H1 (cell line): ENCODE results near the gene NEURL1. TPM values are rescaled to one million over a fixed set of nuclear protein-coding genes. Genes with fewer than 3 reads are reported as not detected.

Source experiments
- CTCF ChIA-PET: fragments of 300-600 bp; sonication (Branson Sonifier 250); formaldehyde crosslinking; loops from one replicate; lab custom pipeline; 2021; ENCODE audit not compliant: partially characterized antibody; lab: Charles Lee
- POLR2A ChIA-PET: fragments of 300-600 bp; sonication (Branson Sonifier 250); formaldehyde crosslinking; loops from one replicate; lab custom pipeline; 2021; ENCODE audit warnings: inconsistent platforms; ENCODE audit not compliant: partially characterized antibody; lab: Charles Lee
- DNase-seq, 2 experiments: peaks; one replicate each; pipeline versions ENCODE4 v3.0.0 to v3.0.0-alpha.2; 2010 to 2022; ENCODE audit warnings: low spot score in 2 of 2, low read depth in 1 of 2, mixed read lengths in 1 of 2
- FAIRE-seq: peaks from 2 replicates; lab custom pipeline; 2011; peaks lifted over from hg19 to GRCh38; lab: Jason Lieb, UNC
- H2AFZ ChIP-seq: 2 replicates; pipeline ENCODE4 v1.8.1; 2012; ENCODE audit warnings: low read length, inconsistent platforms
- H2AK5ac ChIP-seq: 2 replicates; pipeline ENCODE4 v1.6.1; 2013; ENCODE audit warnings: low read depth, low read length
- H2BK120ac ChIP-seq: replicated peaks from 2 replicates; pipeline ENCODE3; 2013; ENCODE audit warnings: low read depth, low read length, inconsistent platforms
- H2BK12ac ChIP-seq: 2 replicates; pipeline ENCODE4 v1.6.1; 2013; ENCODE audit warnings: low read depth, low read length
- H2BK15ac ChIP-seq: 2 replicates; pipeline ENCODE4 v1.6.1; 2013; ENCODE audit warnings: low read length
- H2BK20ac ChIP-seq: 2 replicates; pipeline ENCODE4 v1.6.1; 2013; ENCODE audit warnings: low read length
- H2BK5ac ChIP-seq: 2 replicates; pipeline ENCODE4 v1.6.1; 2013; ENCODE audit warnings: low read depth, low read length
- H3K14ac ChIP-seq: 2 replicates; pipeline ENCODE4 v1.6.1; 2013; ENCODE audit warnings: inconsistent platforms; ENCODE audit not compliant: insufficient read length
- H3K18ac ChIP-seq: 2 replicates; pipeline ENCODE4 v1.6.1; 2013; ENCODE audit warnings: low read length; ENCODE audit errors: extremely low read depth
- H3K23ac ChIP-seq: 2 replicates; pipeline ENCODE4 v1.6.1; 2013; ENCODE audit warnings: inconsistent platforms; ENCODE audit not compliant: insufficient read length
- H3K23me2 ChIP-seq: 2 replicates; pipeline ENCODE4 v1.6.1; 2013; ENCODE audit warnings: low read depth, low read length
- H3K27ac ChIP-seq: 2 replicates; pipeline ENCODE4 v1.6.1; 2011; ENCODE audit warnings: low read depth, low read length, inconsistent platforms
- H3K27me3 ChIP-seq, 4 experiments: replicated peaks in 1 of 4; 1 replicate in 1 of 4; 2 replicates in 3 of 4; pipeline versions ENCODE4 v1.6.1 to v1.8.1; 2011 to 2013; ENCODE audit warnings: low read length in 3 of 4, mild to moderate bottlenecking in 3 of 4, inconsistent platforms in 2 of 4, mixed read lengths in 2 of 4, moderate library complexity in 1 of 4; ENCODE audit not compliant: control insufficient read depth in 3 of 4, insufficient read depth in 3 of 4; ENCODE audit errors: extremely low read depth in 1 of 4
- H3K36me3 ChIP-seq, 4 experiments: 2 replicates each; pipeline versions ENCODE4 v1.6.1 to v1.8.1; 2011 to 2013; ENCODE audit warnings: mild to moderate bottlenecking in 4 of 4, low read length in 3 of 4, moderate library complexity in 2 of 4, control low read depth in 1 of 4, inconsistent platforms in 1 of 4; ENCODE audit not compliant: insufficient read depth in 4 of 4, control insufficient read depth in 2 of 4
- H3K4ac ChIP-seq: replicated peaks from 2 replicates; pipeline ENCODE3; 2013; ENCODE audit warnings: low read length, low read depth, mixed read lengths, inconsistent platforms; ENCODE audit not compliant: insufficient read length
- H3K4me1 ChIP-seq, 4 experiments: replicated peaks in 1 of 4; 1 replicate in 1 of 4; 2 replicates in 3 of 4; pipeline versions ENCODE4 v1.6.1 to v1.8.1; 2011 to 2013; ENCODE audit warnings: low read length in 3 of 4, inconsistent platforms in 2 of 4, mixed read lengths in 1 of 4; ENCODE audit not compliant: insufficient read depth in 4 of 4, control insufficient read depth in 3 of 4
- H3K4me2 ChIP-seq, 2 experiments: 2 replicates each; pipeline versions ENCODE4 v1.6.1 to v1.8.1; 2011 to 2013; ENCODE audit warnings: low read depth in 2 of 2, low read length in 2 of 2, control low read depth in 1 of 2, inconsistent platforms in 1 of 2, mild to moderate bottlenecking in 1 of 2; ENCODE audit not compliant: insufficient read depth in 1 of 2
- H3K4me3 ChIP-seq, 4 experiments: fragments of 200-600, 300-600 bp in 1 of 4; sonication (generic), shearing (Covaris generic), sonication (Bioruptor Twin) in 1 of 4; 2 replicates each; pipeline versions ENCODE4 v1.5.1 to v1.8.1; 2011 to 2016; ENCODE audit warnings: low read length in 4 of 4, low read depth in 3 of 4, control low read depth in 2 of 4, inconsistent platforms in 2 of 4, mild to moderate bottlenecking in 2 of 4, mixed read lengths in 1 of 4, moderate library complexity in 1 of 4; ENCODE audit not compliant: insufficient read depth in 2 of 4; ENCODE audit errors: extremely low read depth in 1 of 4
- H3K56ac ChIP-seq: replicated peaks from 2 replicates; pipeline ENCODE3; 2013; ENCODE audit warnings: low read depth, mild to moderate bottlenecking, mixed read lengths, low read length, inconsistent platforms; ENCODE audit not compliant: insufficient read length
- H3K79me1 ChIP-seq: 2 replicates; pipeline ENCODE4 v1.6.1; 2013; ENCODE audit warnings: low read depth, low read length, control low read depth
- H3K79me2 ChIP-seq, 2 experiments: 2 replicates each; pipeline versions ENCODE4 v1.6.1 to v1.8.1; 2012 to 2013; ENCODE audit warnings: low read length in 2 of 2, mild to moderate bottlenecking in 2 of 2, inconsistent platforms in 1 of 2; ENCODE audit not compliant: insufficient read depth in 2 of 2, control insufficient read depth in 1 of 2
- H3K9ac ChIP-seq, 4 experiments: replicated peaks in 1 of 4; 1 replicate in 1 of 4; 2 replicates in 3 of 4; pipeline versions ENCODE4 v1.6.1 to v1.8.1; 2011 to 2013; ENCODE audit warnings: low read depth in 3 of 4, low read length in 3 of 4, control low read depth in 2 of 4, mild to moderate bottlenecking in 2 of 4, moderate library complexity in 2 of 4, inconsistent platforms in 1 of 4; ENCODE audit errors: extremely low read depth in 1 of 4
- H3K9me3 ChIP-seq, 2 experiments: 2 replicates each; pipeline versions ENCODE4 v1.6.1 to v1.8.1; 2012 to 2013; ENCODE audit warnings: mild to moderate bottlenecking in 2 of 2, moderate library complexity in 2 of 2, control low read depth in 1 of 2, inconsistent platforms in 1 of 2, low read depth in 1 of 2, low read length in 1 of 2, mixed read lengths in 1 of 2; ENCODE audit not compliant: insufficient read depth in 2 of 2
- H4K20me1 ChIP-seq, 2 experiments: replicated peaks in 1 of 2; 2 replicates each; pipeline versions ENCODE3 to v1.8.1; 2011 to 2013; ENCODE audit warnings: inconsistent platforms in 2 of 2, low read length in 2 of 2, mild to moderate bottlenecking in 1 of 2; ENCODE audit not compliant: insufficient read depth in 2 of 2, control insufficient read depth in 1 of 2
- H4K5ac ChIP-seq: 2 replicates; pipeline ENCODE4 v1.6.1; 2013; ENCODE audit warnings: low read length, low read depth, mixed read lengths, inconsistent platforms; ENCODE audit not compliant: insufficient read length
- H4K8ac ChIP-seq: 2 replicates; pipeline ENCODE4 v1.8.0; 2013; ENCODE audit warnings: mild to moderate bottlenecking, moderate library complexity, low read length, inconsistent platforms; ENCODE audit not compliant: insufficient read depth; ENCODE audit errors: extremely low read depth
- H4K91ac ChIP-seq: replicated peaks from 2 replicates; pipeline ENCODE3; 2013; ENCODE audit warnings: low read length, mixed read lengths, inconsistent platforms; ENCODE audit not compliant: insufficient read length
- CEBPB ChIP-seq: IDR thresholded peaks from 2 replicates; pipeline ENCODE4 v1.6.1; 2012; ENCODE audit warnings: low read depth, low read length
- NRF1 ChIP-seq: IDR thresholded peaks from 2 replicates; pipeline ENCODE4 v1.6.1; 2011; ENCODE audit warnings: mild to moderate bottlenecking, low read depth, low read length, improper control_type of control experiment
- PHF8 ChIP-seq: fragments of 200-600 bp; sonication (generic); conservative IDR thresholded peaks from 2 replicates; pipeline ENCODE4 v1.7.1; 2012; ENCODE audit warnings: low read depth, mild to moderate bottlenecking, inconsistent platforms, low read length, moderate library complexity
- POLR2AphosphoS5 ChIP-seq: IDR thresholded peaks from 2 replicates; pipeline ENCODE4 v1.6.1; 2011; ENCODE audit warnings: low read depth, low read length
- RBBP5 ChIP-seq: IDR thresholded peaks from 2 replicates; pipeline ENCODE4 v1.7.1; 2012; ENCODE audit warnings: low read depth, mild to moderate bottlenecking, inconsistent platforms, low read length, moderate library complexity, borderline replicate concordance
- RNF2 ChIP-seq: fragments of 200-900, 300-1000 bp; sonication (generic); IDR thresholded peaks from 2 replicates; pipeline ENCODE4 v1.7.1; 2016; ENCODE audit warnings: borderline replicate concordance, low read depth, mild to moderate bottlenecking, antibody characterized with exemption, low read length; ENCODE audit not compliant: poor library complexity, severe bottlenecking; ENCODE audit errors: missing control alignments
- RXRA ChIP-seq: IDR thresholded peaks from 2 replicates; pipeline ENCODE4 v1.6.1; 2011; ENCODE audit warnings: low read depth, mild to moderate bottlenecking, low read length, moderate library complexity; ENCODE audit not compliant: insufficient read depth
- SP1 ChIP-seq: IDR thresholded peaks from 2 replicates; pipeline ENCODE4 v1.6.1; 2011; ENCODE audit warnings: low read depth, low read length
- TAF1 ChIP-seq: IDR thresholded peaks from 2 replicates; pipeline ENCODE4 v1.6.1; 2011; ENCODE audit warnings: mild to moderate bottlenecking, low read depth, low read length
- ZNF274 ChIP-seq: IDR thresholded peaks from 2 replicates; pipeline ENCODE4 v1.7.0; 2012; ENCODE audit warnings: low read length, borderline replicate concordance; ENCODE audit errors: extremely low read depth
- WGBS, 2 experiments: shearing (Covaris generic) in 1 of 2; methylation state at CpG; one replicate each; pipeline versions ENCODE4 v1.1.6 to v1.1.7; 2013 to 2015; ENCODE audit warnings: low lambda C conversion rate in 2 of 2, mixed read lengths in 2 of 2, inconsistent platforms in 1 of 2, low coverage in 1 of 2, missing lambda C conversion rate in 1 of 2; ENCODE audit not compliant: insufficient replicate concordance in 2 of 2, insufficient coverage in 1 of 2, insufficient read length in 1 of 2; ENCODE audit errors: extremely low coverage in 1 of 2, missing lambda C conversion rate in 1 of 2; 5-methylcytosine and 5-hydroxymethylcytosine counted together
- polyA plus RNA-seq, 7 experiments: library from polyadenylated mRNA; depleted of rRNA in 3 of 7; stranded (reverse) in 5 of 7; unstranded in 2 of 7; fragments of >200 nt in 5 of 7; fragments of 200-250 nt in 2 of 7; gene quantifications; 1 replicate in 5 of 7; 2 replicates in 1 of 7; 4 replicates in 1 of 7; pipeline versions ENCODE4 v1.2.1 to v1.2.3, GENCODE V29; 2011 to 2013; ENCODE audit warnings: missing spikeins in 2 of 7, mixed read lengths in 2 of 7
- total RNA-seq: library from RNA; stranded (reverse); fragmentation: NEBNext Ultra II Directional; extraction: Animal tissue kit (Norgen Biotek cat#: 25700); gene quantifications from 2 replicates; pipeline ENCODE4 v1.2.1, GENCODE V29; 2021

Gene NEURL1
- total and polyA plus RNA-seq, 2 of the 8 experiments (the other 6 are each of a cell fraction or from before 2014, with no cell fraction given): 0.54 to 0.58 TPM

- Histone ChIP-seq H3K56ac (no peak overlapping the region), H3K79me2 (no peaks in the 10 kb centered on the region), H2BK120ac (no peak overlapping the region), H3K4me2 (no peak overlapping the region), H3K27me3 (no peaks in the 10 kb centered on the region; a peak in 2 of 7 replicates), H2AK5ac (no peak overlapping the region), H2BK20ac (no peak overlapping the region), H3K9ac (no peak overlapping the region), H4K8ac (peak overlapping the region; percentile 54; the same call in 1 of the 2 replicates), H2BK12ac (no peak overlapping the region), H2BK5ac (no peak overlapping the region), H4K20me1 (peaks cover 3 to 7% of the 10 kb centered on the region in 2 experiments), H3K36me3 (peaks cover 8 to 31% (median 23%) of the 10 kb centered on the region in 4 experiments), H3K18ac (no peak overlapping the region), H3K4ac (no peak overlapping the region), H3K4me3 (no peak overlapping the region), H3K23ac (no peak overlapping the region), H3K27ac (no peak overlapping the region), H3K4me1 (peaks cover 0 to 15% (median 4%) of the 10 kb centered on the region in 4 experiments; a peak in 5 of 7 replicates), H4K5ac (no peak overlapping the region), H3K14ac (no peak overlapping the region), H3K9me3 (no peaks in the 10 kb centered on the region), H3K79me1 (no peaks in the 10 kb centered on the region; the same call in 1 of the 2 replicates), H2BK15ac (no peak overlapping the region), H4K91ac (no peak overlapping the region), H3K23me2 (peaks cover 3% of the 10 kb centered on the region; the same call in 1 of the 2 replicates), H2AFZ (no peak overlapping the region)
- ChIA-PET POLR2A (interaction anchor here (0.6 to 3.2 kb wide), 3 partner anchors 10 to 824 kb away, joined by 3 to 12 read pairs (median 5); no protein-coding TSS in a partner anchor), CTCF (interaction anchor here (0.8 to 5.0 kb wide), 7 partner anchors 11 to 114 kb away, joined by 3 to 30 read pairs (median 7); no protein-coding TSS in a partner anchor)
- FAIRE-seq (no peak), DNase-seq (no peak)
- WGBS, 2 experiments: 92% methylated on average over 34 of the region's 34 CpGs; no CpG with 5 or more reads in 1 of the 2 experiments
- no peak for TF ChIP-seq CEBPB
- TF ChIP-seq POLR2AphosphoS5: no peak
- TF ChIP-seq RBBP5: no peak
- TF ChIP-seq RXRA: no peak
- no peak for TF ChIP-seq ZNF274
- TF ChIP-seq PHF8: no peak
- no peak for TF ChIP-seq TAF1
- TF ChIP-seq NRF1: no peak
- no peak for TF ChIP-seq RNF2
- no peak for TF ChIP-seq SP1
Measured at GRCh38 chr10:103449208-103450144, 44.0 kb upstream of the NEURL1 start.
